GM04503 (cell line): Measurements from ENCODE around the gene MAP3K10.
A peak's percentile ranks its signal among the peaks of the same experiment; 100 is the strongest.
"Not testable (repeated sequence)": the region's sequence is repeated elsewhere in the genome, so short reads cannot be mapped to it uniquely, and the experiment has no call there.

Experiments
- DNase-seq: peaks from one replicate; pipeline ENCODE4 v3.0.0-alpha.2; 2012; ENCODE audit warnings: low read depth

MAP3K10 gene

GRCh38 chr19:40190891-40191835, at the start of gene MAP3K10:
Gene MAP3K10, plus strand, starts transcription at chr19:40191426. Its CDS starts 606 bp downstream, at chr19:40192032.
- DNase-seq, result peak; percentile 31

GRCh38 chr19:40141551-40141950, 49.7 kb upstream of the MAP3K10 start:
- DNase-seq, result no peak

- DNase-seq, result no peak
Observed at GRCh38 chr19:40143612-40144011, 47.6 kb upstream of the MAP3K10 start.

- no peak for DNase-seq
Observed at GRCh38 chr19:40144151-40144550, 47.1 kb upstream of the MAP3K10 start.

- no peak for DNase-seq
Observed at GRCh38 chr19:40144947-40145748, 46.1 kb upstream of the MAP3K10 start.

- DNase-seq, result not testable (repeated sequence)
Observed at GRCh38 chr19:40145749-40146029, 45.5 kb upstream of the MAP3K10 start.

- no peak for DNase-seq
Observed at GRCh38 chr19:40147338-40147692, 43.9 kb upstream of the MAP3K10 start.

GRCh38 chr19:40147693-40148347, 43.4 kb upstream of the MAP3K10 start:
- DNase-seq, result peak; percentile 47

GRCh38 chr19:40149501-40149900, 41.7 kb upstream of the MAP3K10 start:
- no peak for DNase-seq

- peak; percentile 37 for DNase-seq
Observed at GRCh38 chr19:40150170-40150569, 41.1 kb upstream of the MAP3K10 start.

GRCh38 chr19:40154121-40154680, 37.0 kb upstream of the MAP3K10 start:
- no peak for DNase-seq

- no peak for DNase-seq
Observed at GRCh38 chr19:40155749-40156265, 35.4 kb upstream of the MAP3K10 start.

- DNase-seq, result no peak
Observed at GRCh38 chr19:40157059-40157458, 34.2 kb upstream of the MAP3K10 start.

GRCh38 chr19:40159744-40160143, 31.5 kb upstream of the MAP3K10 start:
- DNase-seq, result no peak

GRCh38 chr19:40162104-40162503, 29.1 kb upstream of the MAP3K10 start:
- no peak for DNase-seq

- no peak for DNase-seq
Observed at GRCh38 chr19:40163541-40164129, 27.6 kb upstream of the MAP3K10 start.

GRCh38 chr19:40165362-40165937, 25.8 kb upstream of the MAP3K10 start:
- DNase-seq, result no peak

- DNase-seq, result not testable (repeated sequence)
Observed at GRCh38 chr19:40169482-40170302, 21.5 kb upstream of the MAP3K10 start.

GRCh38 chr19:40170303-40170989, 20.8 kb upstream of the MAP3K10 start:
- not testable (repeated sequence) for DNase-seq

GRCh38 chr19:40171293-40171692, 19.9 kb upstream of the MAP3K10 start:
- not testable (repeated sequence) for DNase-seq
